GM06990 (cell line): ENCODE data around the gene MAS1.

Source experiments
- DNase-seq: peaks from one replicate; pipeline ENCODE4 v3.0.0-alpha.2; 2011; ENCODE audit not compliant: insufficient read length; ENCODE audit errors: extremely low read depth
- H3K27me3 ChIP-seq: replicated peaks from 2 replicates; pipeline ENCODE4 v1.6.0; 2011; ENCODE audit warnings: low read length; ENCODE audit not compliant: control insufficient read depth, insufficient read depth
- H3K36me3 ChIP-seq: 2 replicates; pipeline ENCODE4 v1.5.1; 2011; ENCODE audit warnings: low read length; ENCODE audit not compliant: control insufficient read depth, insufficient read depth
- H3K4me3 ChIP-seq: replicated peaks from 2 replicates; pipeline ENCODE4 v1.5.1; 2011; ENCODE audit warnings: low read depth, mild to moderate bottlenecking, control low read depth, low read length
- TF ChIP-seq, protein P1 (sequence below): IDR thresholded peaks from 2 replicates; pipeline ENCODE4 v1.5.1; 2011; ENCODE audit warnings: low read length, control low read depth, mild to moderate bottlenecking, inconsistent platforms; ENCODE audit not compliant: insufficient read depth, poor library complexity, severe bottlenecking

The MAS1 gene

DNA sequence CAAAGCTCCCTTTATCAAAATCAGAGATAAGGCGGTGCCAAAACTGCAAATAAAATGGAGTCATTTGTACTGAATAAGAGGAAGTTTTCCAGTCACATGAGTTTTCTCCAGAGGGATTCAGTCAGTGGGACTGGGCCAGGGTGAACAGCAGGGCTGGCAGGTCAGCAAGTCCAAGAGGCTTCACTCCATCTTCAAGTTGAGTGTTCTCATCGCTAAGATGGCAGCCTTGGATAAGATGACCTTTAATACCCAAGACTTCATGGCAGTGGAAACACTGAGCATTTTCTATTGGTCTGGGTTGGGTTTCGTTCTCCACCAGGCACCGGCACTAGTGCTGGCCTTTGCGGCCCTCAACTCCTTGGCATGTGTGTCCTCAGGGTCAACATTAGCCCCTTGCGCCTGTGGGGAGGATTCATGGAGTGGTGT lies 48.8 kb downstream of the MAS1 start:
- Histone ChIP-seq H3K27me3 (no peaks in the 10 kb centered on the region), H3K4me3 (no peak overlapping the region), H3K36me3 (no peaks in the 10 kb centered on the region)
- no peak for DNase-seq
- TF ChIP-seq, protein P1, sequence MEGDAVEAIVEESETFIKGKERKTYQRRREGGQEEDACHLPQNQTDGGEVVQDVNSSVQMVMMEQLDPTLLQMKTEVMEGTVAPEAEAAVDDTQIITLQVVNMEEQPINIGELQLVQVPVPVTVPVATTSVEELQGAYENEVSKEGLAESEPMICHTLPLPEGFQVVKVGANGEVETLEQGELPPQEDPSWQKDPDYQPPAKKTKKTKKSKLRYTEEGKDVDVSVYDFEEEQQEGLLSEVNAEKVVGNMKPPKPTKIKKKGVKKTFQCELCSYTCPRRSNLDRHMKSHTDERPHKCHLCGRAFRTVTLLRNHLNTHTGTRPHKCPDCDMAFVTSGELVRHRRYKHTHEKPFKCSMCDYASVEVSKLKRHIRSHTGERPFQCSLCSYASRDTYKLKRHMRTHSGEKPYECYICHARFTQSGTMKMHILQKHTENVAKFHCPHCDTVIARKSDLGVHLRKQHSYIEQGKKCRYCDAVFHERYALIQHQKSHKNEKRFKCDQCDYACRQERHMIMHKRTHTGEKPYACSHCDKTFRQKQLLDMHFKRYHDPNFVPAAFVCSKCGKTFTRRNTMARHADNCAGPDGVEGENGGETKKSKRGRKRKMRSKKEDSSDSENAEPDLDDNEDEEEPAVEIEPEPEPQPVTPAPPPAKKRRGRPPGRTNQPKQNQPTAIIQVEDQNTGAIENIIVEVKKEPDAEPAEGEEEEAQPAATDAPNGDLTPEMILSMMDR = no peak
